Measurements from ENCODE around the gene CREB3L2.

DNA sequence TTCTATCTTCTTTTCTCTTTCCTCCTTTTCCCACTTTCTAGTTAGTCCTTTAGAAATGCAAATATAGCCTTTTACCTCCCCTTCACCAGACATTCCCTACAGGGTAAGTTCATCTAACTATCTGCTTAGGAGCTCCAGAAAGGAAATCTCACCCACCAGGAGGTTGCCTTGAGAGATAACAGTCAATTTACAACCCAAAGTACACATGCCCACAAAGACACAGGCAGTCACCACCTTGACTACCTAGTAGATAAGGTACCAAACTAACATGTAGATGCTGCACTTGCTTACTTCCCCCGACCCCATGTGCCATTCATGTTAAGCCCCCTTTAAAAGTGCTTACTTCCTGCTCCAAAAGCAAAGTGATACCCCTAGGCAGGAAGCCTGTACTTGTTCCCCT lies 12.8 kb upstream of the CREB3L2 start:
- TF ChIP-seq, protein P1, sequence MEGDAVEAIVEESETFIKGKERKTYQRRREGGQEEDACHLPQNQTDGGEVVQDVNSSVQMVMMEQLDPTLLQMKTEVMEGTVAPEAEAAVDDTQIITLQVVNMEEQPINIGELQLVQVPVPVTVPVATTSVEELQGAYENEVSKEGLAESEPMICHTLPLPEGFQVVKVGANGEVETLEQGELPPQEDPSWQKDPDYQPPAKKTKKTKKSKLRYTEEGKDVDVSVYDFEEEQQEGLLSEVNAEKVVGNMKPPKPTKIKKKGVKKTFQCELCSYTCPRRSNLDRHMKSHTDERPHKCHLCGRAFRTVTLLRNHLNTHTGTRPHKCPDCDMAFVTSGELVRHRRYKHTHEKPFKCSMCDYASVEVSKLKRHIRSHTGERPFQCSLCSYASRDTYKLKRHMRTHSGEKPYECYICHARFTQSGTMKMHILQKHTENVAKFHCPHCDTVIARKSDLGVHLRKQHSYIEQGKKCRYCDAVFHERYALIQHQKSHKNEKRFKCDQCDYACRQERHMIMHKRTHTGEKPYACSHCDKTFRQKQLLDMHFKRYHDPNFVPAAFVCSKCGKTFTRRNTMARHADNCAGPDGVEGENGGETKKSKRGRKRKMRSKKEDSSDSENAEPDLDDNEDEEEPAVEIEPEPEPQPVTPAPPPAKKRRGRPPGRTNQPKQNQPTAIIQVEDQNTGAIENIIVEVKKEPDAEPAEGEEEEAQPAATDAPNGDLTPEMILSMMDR (conservative IDR thresholded peaks at IDR 0.05) = no peak
- no peak for TF ChIP-seq ZFX (IDR thresholded peaks at IDR 0.05)
